HEK293 (cell line): Measurements from ENCODE around the gene LRRC23.

Experiments used
- CTCF ChIA-PET: fragments of 350-600 bp; formaldehyde crosslinking; extraction: SDS; loops from one replicate; lab custom pipeline; 2021; ENCODE audit warnings: antibody characterized with exemption; lab: Yijun Ruan, JAX
- POLR2A ChIA-PET: fragments of 300-600 bp; formaldehyde crosslinking; extraction: SDS; loops from one replicate; lab custom pipeline; 2020; ENCODE audit warnings: antibody characterized with exemption, inconsistent platforms; lab: Yijun Ruan, JAX
- H3K27ac ChIP-seq: fragments of 200-500 bp; sonication (Bioruptor generic); 2 replicates; pipeline ENCODE4 v1.5.1; 2014; ENCODE audit warnings: low read depth, low read length, control low read depth, inconsistent platforms; ENCODE audit errors: extremely low read depth
- H3K36me3 ChIP-seq, 2 experiments: fragments of 200-500 bp in 1 of 2; sonication (Bioruptor generic) in 1 of 2; 1 replicate in 1 of 2; 2 replicates in 1 of 2; pipeline ENCODE4 v1.5.1; 2014 to 2017; ENCODE audit warnings: inconsistent platforms in 2 of 2, low read length in 2 of 2; ENCODE audit not compliant: control insufficient read depth in 2 of 2, insufficient read depth in 1 of 2
- H3K4me1 ChIP-seq: fragments of 200-500 bp; sonication (Bioruptor generic); 2 replicates; pipeline ENCODE4 v1.5.1; 2014; ENCODE audit warnings: mild to moderate bottlenecking, low read length, inconsistent platforms; ENCODE audit not compliant: control insufficient read depth, insufficient read depth
- H3K4me3 ChIP-seq: 2 replicates; pipeline ENCODE4 v1.5.1; 2011; ENCODE audit warnings: low read depth, mild to moderate bottlenecking, control low read depth, low read length, moderate library complexity
- H3K9me3 ChIP-seq: fragments of 200-500 bp; sonication (Bioruptor generic); 2 replicates; pipeline ENCODE4 v1.5.1; 2014; ENCODE audit warnings: low read depth, low read length, inconsistent platforms; ENCODE audit not compliant: control insufficient read depth, insufficient read depth
- AEBP2 ChIP-seq: fragments of 450-650 bp; formaldehyde crosslinking; IDR thresholded peaks from 2 replicates; pipeline ENCODE4 v1.5.1; 2016; ENCODE audit warnings: missing biosample characterization, missing genetic modification characterization, borderline replicate concordance
- KLF1 ChIP-seq: fragments of 450-650 bp; formaldehyde crosslinking; IDR thresholded peaks from 2 replicates; pipeline ENCODE4 v1.5.1; 2016; ENCODE audit warnings: missing biosample characterization, missing genetic modification characterization
- KLF10 ChIP-seq: fragments of 450-650 bp; IDR thresholded peaks from 2 replicates; pipeline ENCODE4 v1.5.1; 2018; ENCODE audit warnings: missing biosample characterization, mild to moderate bottlenecking, missing genetic modification characterization
- SP2 ChIP-seq: fragments of 450-650 bp; formaldehyde crosslinking; IDR thresholded peaks from 2 replicates; pipeline ENCODE4 v1.5.1; 2016; ENCODE audit warnings: missing biosample characterization, missing genetic modification characterization
- SP7 ChIP-seq: fragments of 450-650 bp; formaldehyde crosslinking; IDR thresholded peaks from 2 replicates; pipeline ENCODE4 v1.5.1; 2016; ENCODE audit warnings: missing biosample characterization, missing genetic modification characterization
- TSHZ1 ChIP-seq: fragments of 450-650 bp; formaldehyde crosslinking; IDR thresholded peaks from 2 replicates; pipeline ENCODE4 v1.5.1; 2016; ENCODE audit warnings: missing biosample characterization, missing genetic modification characterization, borderline replicate concordance
- ZBTB10 ChIP-seq: fragments of 450-650 bp; formaldehyde crosslinking; IDR thresholded peaks from 2 replicates; pipeline ENCODE4 v1.5.1; 2016; ENCODE audit warnings: missing biosample characterization, missing genetic modification characterization
- ZBTB21 ChIP-seq: fragments of 450-650 bp; formaldehyde crosslinking; IDR thresholded peaks from 2 replicates; pipeline ENCODE4 v1.5.1; 2017; ENCODE audit warnings: missing biosample characterization, missing genetic modification characterization
- ZNF10 ChIP-seq: fragments of 450-650 bp; formaldehyde crosslinking; IDR thresholded peaks from 2 replicates; pipeline ENCODE4 v1.5.1; 2017; ENCODE audit warnings: missing biosample characterization, missing genetic modification characterization
- ZNF112 ChIP-seq: fragments of 450-650 bp; formaldehyde crosslinking; IDR thresholded peaks from 2 replicates; pipeline ENCODE4 v1.5.0; 2017; ENCODE audit warnings: missing biosample characterization, missing genetic modification characterization
- ZNF138 ChIP-seq: fragments of 450-650 bp; formaldehyde crosslinking; IDR thresholded peaks from 2 replicates; pipeline ENCODE4 v1.5.1; 2016; ENCODE audit warnings: missing biosample characterization, missing genetic modification characterization, borderline replicate concordance
- ZNF155 ChIP-seq: fragments of 450-650 bp; formaldehyde crosslinking; IDR thresholded peaks from 2 replicates; pipeline ENCODE4 v1.5.1; 2016; ENCODE audit warnings: missing biosample characterization, missing genetic modification characterization
- ZNF157 ChIP-seq: fragments of 450-650 bp; formaldehyde crosslinking; IDR thresholded peaks from 2 replicates; pipeline ENCODE4 v1.5.1; 2016; ENCODE audit warnings: missing biosample characterization, missing genetic modification characterization
- ZNF19 ChIP-seq: fragments of 450-650 bp; formaldehyde crosslinking; IDR thresholded peaks from 2 replicates; pipeline ENCODE4; 2016; ENCODE audit warnings: missing biosample characterization, missing genetic modification characterization, low read depth
- ZNF202 ChIP-seq: fragments of 450-650 bp; formaldehyde crosslinking; IDR thresholded peaks from 2 replicates; pipeline ENCODE4 v1.5.1; 2016; ENCODE audit warnings: missing biosample characterization, missing genetic modification characterization, borderline replicate concordance
- ZNF221 ChIP-seq: fragments of 450-650 bp; formaldehyde crosslinking; IDR thresholded peaks from 2 replicates; pipeline ENCODE4 v1.5.1; 2017; ENCODE audit warnings: missing biosample characterization, missing genetic modification characterization, borderline replicate concordance
- ZNF529 ChIP-seq: fragments of 450-650 bp; formaldehyde crosslinking; IDR thresholded peaks from 2 replicates; pipeline ENCODE4 v1.5.1; 2017; ENCODE audit warnings: missing genetic modification characterization, missing biosample characterization; ENCODE audit not compliant: insufficient replicate concordance
- ZNF600 ChIP-seq: fragments of 450-650 bp; formaldehyde crosslinking; IDR thresholded peaks from 2 replicates; pipeline ENCODE4 v1.5.1; 2016; ENCODE audit warnings: missing biosample characterization, missing genetic modification characterization
- ZNF660 ChIP-seq: fragments of 450-650 bp; IDR thresholded peaks from 2 replicates; pipeline ENCODE4 v1.5.1; 2018; ENCODE audit warnings: missing biosample characterization, mild to moderate bottlenecking, missing genetic modification characterization
- ZNF677 ChIP-seq: fragments of 450-650 bp; IDR thresholded peaks from 2 replicates; pipeline ENCODE4 v1.5.0; 2018; ENCODE audit warnings: missing biosample characterization, mild to moderate bottlenecking, missing genetic modification characterization, moderate library complexity
- ZSCAN18 ChIP-seq: fragments of 450-650 bp; formaldehyde crosslinking; IDR thresholded peaks from 2 replicates; pipeline ENCODE4 v1.5.1; 2016; ENCODE audit warnings: missing biosample characterization, missing genetic modification characterization
- TF ChIP-seq, protein P1 (sequence below): fragments of 450-650 bp; formaldehyde crosslinking; IDR thresholded peaks from 2 replicates; pipeline ENCODE4 v1.5.1; 2017; ENCODE audit warnings: missing biosample characterization, mild to moderate bottlenecking, missing genetic modification characterization, moderate library complexity
- TF ChIP-seq, protein P2 (sequence below): fragments of 450-650 bp; formaldehyde crosslinking; IDR thresholded peaks from 2 replicates; pipeline ENCODE4 v1.5.0; 2017; ENCODE audit warnings: missing biosample characterization, missing genetic modification characterization, borderline replicate concordance

LRRC23 gene

GRCh38 chr12:6961278-6961694 is 56.7 kb downstream of the LRRC23 start:
- H3K36me3 ChIP-seq: peaks cover 0 to 24% of the 10 kb centered on the region in 2 experiments; a peak in 1 of 3 replicates
- H3K9me3 ChIP-seq: no peaks in the 10 kb centered on the region
- no peak overlapping the region for H3K4me3 ChIP-seq
- peaks cover 2% of the 10 kb centered on the region; the same call in 1 of the 2 replicates for H3K4me1 ChIP-seq
- peak overlapping the region; percentile 45 for H3K27ac ChIP-seq
- ChIA-PET POLR2A (interaction anchor here (1.0 to 3.2 kb wide), 3 partner anchors 16 to 195 kb away, joined by 6 to 22 read pairs (median 6); partner anchors contain the start of genes C12orf57, PTMS and RNU7-1), CTCF (interaction anchor here (0.6 to 7.7 kb wide), 11 partner anchors 8 to 152 kb away, joined by 3 to 138 read pairs (median 4); partner anchors contain the start of genes C12orf57, C1RL, PTPN6 and RNU7-1)
- TF ChIP-seq ZNF660: no peak
- TF ChIP-seq ZNF138 (tag by site-specific recombination): no peak
- TF ChIP-seq KLF1 (tag by site-specific recombination): no peak
- no peak; the same call in 1 of the 2 replicates for TF ChIP-seq SP7 (tag by site-specific recombination)
- no peak for TF ChIP-seq KLF10 (tag by site-specific recombination)
- TF ChIP-seq ZNF529 (tag by site-specific recombination): no peak
- TF ChIP-seq ZBTB21 (tag by site-specific recombination): no peak
- 0 out of 2 replicates have a peak, but pooled peaks have one; percentile 15 for TF ChIP-seq ZBTB10 (tag by site-specific recombination)
- TF ChIP-seq ZNF202 (tag by site-specific recombination): no peak
- TF ChIP-seq TSHZ1 (tag by site-specific recombination): no peak; the same call in 1 of the 2 replicates
- no peak for TF ChIP-seq ZNF221
- TF ChIP-seq, protein P1, sequence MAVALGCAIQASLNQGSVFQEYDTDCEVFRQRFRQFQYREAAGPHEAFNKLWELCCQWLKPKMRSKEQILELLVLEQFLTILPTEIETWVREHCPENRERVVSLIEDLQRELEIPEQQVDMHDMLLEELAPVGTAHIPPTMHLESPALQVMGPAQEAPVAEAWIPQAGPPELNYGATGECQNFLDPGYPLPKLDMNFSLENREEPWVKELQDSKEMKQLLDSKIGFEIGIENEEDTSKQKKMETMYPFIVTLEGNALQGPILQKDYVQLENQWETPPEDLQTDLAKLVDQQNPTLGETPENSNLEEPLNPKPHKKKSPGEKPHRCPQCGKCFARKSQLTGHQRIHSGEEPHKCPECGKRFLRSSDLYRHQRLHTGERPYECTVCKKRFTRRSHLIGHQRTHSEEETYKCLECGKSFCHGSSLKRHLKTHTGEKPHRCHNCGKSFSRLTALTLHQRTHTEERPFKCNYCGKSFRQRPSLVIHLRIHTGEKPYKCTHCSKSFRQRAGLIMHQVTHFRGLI (tag by site-specific recombination): no peak
- TF ChIP-seq AEBP2 (tag by site-specific recombination): no peak
- TF ChIP-seq, protein P2, sequence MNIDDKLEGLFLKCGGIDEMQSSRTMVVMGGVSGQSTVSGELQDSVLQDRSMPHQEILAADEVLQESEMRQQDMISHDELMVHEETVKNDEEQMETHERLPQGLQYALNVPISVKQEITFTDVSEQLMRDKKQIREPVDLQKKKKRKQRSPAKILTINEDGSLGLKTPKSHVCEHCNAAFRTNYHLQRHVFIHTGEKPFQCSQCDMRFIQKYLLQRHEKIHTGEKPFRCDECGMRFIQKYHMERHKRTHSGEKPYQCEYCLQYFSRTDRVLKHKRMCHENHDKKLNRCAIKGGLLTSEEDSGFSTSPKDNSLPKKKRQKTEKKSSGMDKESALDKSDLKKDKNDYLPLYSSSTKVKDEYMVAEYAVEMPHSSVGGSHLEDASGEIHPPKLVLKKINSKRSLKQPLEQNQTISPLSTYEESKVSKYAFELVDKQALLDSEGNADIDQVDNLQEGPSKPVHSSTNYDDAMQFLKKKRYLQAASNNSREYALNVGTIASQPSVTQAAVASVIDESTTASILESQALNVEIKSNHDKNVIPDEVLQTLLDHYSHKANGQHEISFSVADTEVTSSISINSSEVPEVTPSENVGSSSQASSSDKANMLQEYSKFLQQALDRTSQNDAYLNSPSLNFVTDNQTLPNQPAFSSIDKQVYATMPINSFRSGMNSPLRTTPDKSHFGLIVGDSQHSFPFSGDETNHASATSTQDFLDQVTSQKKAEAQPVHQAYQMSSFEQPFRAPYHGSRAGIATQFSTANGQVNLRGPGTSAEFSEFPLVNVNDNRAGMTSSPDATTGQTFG: no peak
- TF ChIP-seq ZNF10 (tag by site-specific recombination): peak; percentile 14; the same call in 1 of the 2 replicates
- TF ChIP-seq ZNF112 (tag by site-specific recombination): no peak
- no peak for TF ChIP-seq ZNF157 (tag by site-specific recombination)
- TF ChIP-seq ZNF677 (tag by site-specific recombination): no peak
- no peak for TF ChIP-seq ZSCAN18 (tag by site-specific recombination)
- TF ChIP-seq ZNF600: peak; percentile 81
- TF ChIP-seq SP2 (tag by site-specific recombination): peak; percentile 65
- TF ChIP-seq ZNF155: no peak
- TF ChIP-seq ZNF19 (tag by site-specific recombination): no peak
